ENCODE results near the gene KLRF1.
"Not testable (repeated sequence)": the region's sequence is repeated elsewhere in the genome, so short reads cannot be mapped to it uniquely, and the experiment has no call there.

The KLRF1 gene

DNA sequence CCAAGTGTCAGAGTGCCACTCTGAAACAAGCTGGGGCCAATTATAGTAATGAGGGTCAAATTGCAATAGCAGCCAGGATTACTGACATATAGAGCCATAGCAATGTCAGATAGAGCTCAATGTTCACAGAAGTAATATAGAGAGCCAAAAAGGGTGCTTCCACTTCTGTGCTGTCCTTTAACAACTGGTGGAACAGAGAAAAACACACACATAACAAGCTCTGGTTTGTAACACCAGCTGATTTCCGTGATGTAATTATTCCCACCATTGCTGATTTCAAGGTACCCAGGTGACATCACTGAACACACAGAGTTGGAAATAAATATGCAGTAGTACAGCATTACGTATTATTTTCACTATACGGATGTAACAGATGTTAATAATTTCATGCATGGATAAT, 44.9 kb downstream of the KLRF1 start:
- no peak for DNase-seq

- DNase-seq, result no peak
Measured at GRCh38 chr12:9872742-9873141, 45.5 kb downstream of the KLRF1 start.

GRCh38 chr12:9876120-9876519, 48.8 kb downstream of the KLRF1 start:
- not testable (repeated sequence) for DNase-seq

DNA sequence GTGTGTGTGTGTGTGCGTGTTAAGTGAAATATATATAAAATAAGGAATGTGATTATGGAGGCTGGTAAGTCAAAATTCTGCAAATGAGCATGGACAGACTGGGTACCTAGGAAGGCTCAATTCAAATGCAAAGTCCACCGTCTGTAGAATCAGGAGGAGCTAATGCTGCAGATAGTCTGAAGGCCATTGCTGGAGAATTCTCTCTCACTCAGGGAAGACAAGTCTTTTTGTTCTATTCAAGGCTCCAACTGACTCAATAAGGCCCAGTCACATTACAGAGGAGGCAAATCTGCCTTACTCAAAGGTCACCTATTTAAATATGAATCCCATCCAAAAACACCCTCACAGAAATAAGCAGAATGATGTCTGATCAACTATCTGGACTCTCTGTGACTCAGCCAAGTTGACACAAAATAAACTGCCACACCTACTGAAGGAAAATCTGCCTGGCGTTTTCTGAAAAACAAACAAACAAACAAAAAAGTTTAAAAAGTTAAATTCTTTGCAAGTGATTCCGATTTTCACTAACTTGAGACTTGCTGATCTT, 53.3 kb downstream of the KLRF1 start:
- no peak for DNase-seq

- DNase-seq, result no peak
Measured at GRCh38 chr12:9881246-9881645, 54.0 kb downstream of the KLRF1 start, which contains the start of gene KLRF2. KLRF2 (plus strand) TSS chr12:9881489; CDS start chr12:9881596, 107 bp downstream.

DNA sequence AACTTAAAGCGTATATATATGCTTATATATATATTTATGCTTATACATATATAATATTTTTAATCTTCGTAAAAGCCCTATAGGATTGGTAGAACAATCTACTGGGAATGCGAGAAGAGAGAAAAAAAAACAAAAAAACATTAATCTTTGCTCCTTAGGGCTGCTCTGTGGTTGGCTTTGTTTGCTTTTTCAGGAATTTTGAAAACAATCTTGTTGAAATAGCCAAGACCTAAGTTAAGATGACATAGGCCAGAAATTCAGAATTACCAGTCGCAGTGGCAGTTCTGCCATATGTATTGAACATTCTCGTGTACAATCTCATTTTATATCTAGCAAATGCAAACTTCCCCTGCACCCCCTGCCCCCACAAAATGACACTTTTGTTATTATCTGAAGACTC, 54.7 kb downstream of the KLRF1 start:
- no peak for DNase-seq

DNA sequence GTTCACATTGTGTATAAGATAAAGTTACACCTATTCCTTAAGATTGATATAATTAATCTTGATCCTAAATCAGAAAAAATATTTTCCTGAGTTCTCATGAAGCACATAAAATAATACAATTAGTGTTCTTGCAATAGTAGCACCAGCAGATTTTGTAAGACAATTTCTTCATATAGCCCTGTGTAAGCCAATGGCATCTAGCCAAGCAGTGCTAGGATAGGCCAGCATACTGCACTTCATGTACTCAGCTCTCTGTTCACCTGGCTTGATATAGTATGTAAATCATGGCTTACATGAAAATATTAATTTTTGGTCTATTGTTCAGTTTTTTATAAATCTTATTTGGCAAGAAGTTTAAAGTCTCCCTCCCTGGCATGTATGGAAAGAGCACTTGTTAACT, 55.9 kb downstream of the KLRF1 start:
- no peak for DNase-seq

GRCh38 chr12:9888665-9889273, 61.5 kb downstream of the KLRF1 start:
- DNase-seq, result no peak
